Activated CD4-positive, alpha-beta T cell treated with anti-CD3 and anti-CD28 coated beads, Interleukin-2, amount 10 ng/mL, durations not matched to agents 7 days and 5 days (primary cell): ENCODE data around the gene BCAS3. TPM values are rescaled to one million over a fixed set of nuclear protein-coding genes. Genes with fewer than 3 reads are reported as not detected.
A peak's percentile ranks its signal among the peaks of the same experiment; 100 is the strongest.

ENCODE experiments used
- CTCF ChIA-PET: fragments of 350-600 bp; sonication (Branson Sonifier 250); formaldehyde crosslinking; loops from one replicate; lab custom pipeline; 2021; ENCODE audit warnings: antibody characterized with exemption; lab: Charles Lee
- POLR2A ChIA-PET: fragments of 350-600 bp; sonication (Branson Sonifier 250); formaldehyde crosslinking; loops from one replicate; lab custom pipeline; 2021; ENCODE audit warnings: antibody characterized with exemption; lab: Charles Lee
- DNase-seq: peaks from one replicate; pipeline ENCODE4 v3.0.0-alpha.2; 2020
- H3K27ac Mint-ChIP-seq: one replicate; pipeline ENCODE4 v1.8.0; 2021; ENCODE audit warnings: mild to moderate bottlenecking, moderate library complexity, mixed read lengths
- H3K27me3 Mint-ChIP-seq: one replicate; pipeline ENCODE4 v1.8.0; 2021; ENCODE audit warnings: mixed read lengths
- H3K36me3 Mint-ChIP-seq: one replicate; pipeline ENCODE4 v1.8.0; 2021; ENCODE audit warnings: low read depth, mixed read lengths
- H3K4me1 Mint-ChIP-seq: one replicate; pipeline ENCODE4 v1.8.0; 2021; ENCODE audit warnings: mixed read lengths
- H3K4me3 Mint-ChIP-seq: one replicate; pipeline ENCODE4 v1.8.0; 2021; ENCODE audit warnings: mild to moderate bottlenecking, moderate library complexity, mixed read lengths
- H3K9me3 Mint-ChIP-seq: one replicate; pipeline ENCODE4 v1.8.0; 2021; ENCODE audit warnings: mixed read lengths
- total RNA-seq, 2 experiments: library from RNA; stranded (reverse); gene quantifications; one replicate each; pipeline ENCODE4 v1.2.3, GENCODE V29; 2021

Gene BCAS3
- total RNA-seq, 2 experiments from 2014 or later, result 15.5 to 16.4 TPM

DNA sequence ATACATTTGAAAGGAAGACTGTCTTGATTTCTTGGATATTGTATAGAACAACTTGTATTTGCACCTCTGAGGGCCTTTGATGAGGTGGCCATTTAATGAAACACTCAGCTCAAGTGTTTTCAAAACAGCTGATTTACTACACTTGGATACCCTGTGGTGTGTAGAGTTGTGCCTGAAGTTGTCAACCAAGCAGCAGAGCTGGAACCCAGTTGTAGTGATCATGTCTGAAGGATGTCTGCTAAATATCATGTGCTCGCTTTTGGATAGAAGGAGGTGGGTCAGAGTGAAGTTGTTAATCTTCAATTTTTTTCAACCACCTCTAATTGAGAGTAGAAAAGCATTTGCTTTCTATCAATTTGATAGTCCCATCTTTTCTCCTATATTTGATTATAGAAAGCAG lies 546.1 kb downstream of the BCAS3 start:
- Mint-ChIP-seq H3K27me3 (peaks cover 4% of the 10 kb centered on the region), H3K27ac (peak overlapping the region; percentile 90), H3K4me3 (peak overlapping the region; percentile 58), H3K4me1 (peaks cover 54% of the 10 kb centered on the region), H3K9me3 (peaks cover 2% of the 10 kb centered on the region), H3K36me3 (peaks cover 9% of the 10 kb centered on the region)
- POLR2A ChIA-PET, result no interaction called here
- DNase-seq, result no peak
- CTCF ChIA-PET, result interaction anchor here (1.8 kb wide), 1 partner anchor 10 kb away, joined by 6 read pairs; no protein-coding TSS in a partner anchor

GRCh38 chr17:61225178-61225882 lies 547.7 kb downstream of the BCAS3 start:
- Mint-ChIP-seq H3K27ac (no peak overlapping the region), H3K4me3 (no peak overlapping the region), H3K27me3 (peaks cover 4% of the 10 kb centered on the region), H3K36me3 (peaks cover 6% of the 10 kb centered on the region), H3K4me1 (peaks cover 42% of the 10 kb centered on the region), H3K9me3 (peaks cover 2% of the 10 kb centered on the region)
- no peak for DNase-seq
- CTCF ChIA-PET, result interaction anchor here (0.6 kb wide), 1 partner anchor 15 kb away, joined by 4 read pairs; no protein-coding TSS in a partner anchor
- POLR2A ChIA-PET, result no interaction called here

DNA sequence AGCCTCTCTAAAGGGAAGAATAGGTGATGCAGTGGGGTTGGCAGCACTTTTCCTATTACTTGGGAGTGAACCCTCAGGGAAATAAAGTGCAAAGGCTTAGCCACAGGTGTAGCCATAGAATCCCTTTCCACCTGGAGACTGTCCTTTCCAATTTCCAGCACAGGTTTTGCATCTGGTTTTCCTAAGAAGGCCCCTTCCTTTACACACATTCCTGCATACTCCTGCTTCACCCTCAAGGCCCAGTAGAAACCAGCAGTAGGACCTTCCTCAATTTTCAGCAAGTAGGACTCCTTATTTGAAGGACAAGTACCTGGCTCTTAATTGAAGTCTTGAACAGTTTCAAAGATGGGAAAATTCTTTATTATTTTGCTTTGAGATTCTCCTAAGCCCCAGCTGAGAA lies 550.2 kb downstream of the BCAS3 start:
- Mint-ChIP-seq H3K9me3 (peaks cover 2% of the 10 kb centered on the region), H3K36me3 (peaks cover 6% of the 10 kb centered on the region), H3K4me3 (no peak overlapping the region), H3K4me1 (peaks cover 22% of the 10 kb centered on the region), H3K27me3 (peaks cover 4% of the 10 kb centered on the region), H3K27ac (no peak overlapping the region)
- ChIA-PET CTCF (interaction anchor here (1.5 kb wide), 1 partner anchor 87 kb away, joined by 4 read pairs; no protein-coding TSS in a partner anchor), POLR2A (no interaction called here)
- DNase-seq, result no peak

GRCh38 chr17:61230461-61230860 lies 552.8 kb downstream of the BCAS3 start:
- CTCF ChIA-PET, result interaction anchor here (0.6 to 2.4 kb wide), 2 partner anchors 15 to 205 kb away, joined by 3 to 7 read pairs; no protein-coding TSS in a partner anchor
- no peaks in the 10 kb centered on the region for H3K9me3 Mint-ChIP-seq

DNA sequence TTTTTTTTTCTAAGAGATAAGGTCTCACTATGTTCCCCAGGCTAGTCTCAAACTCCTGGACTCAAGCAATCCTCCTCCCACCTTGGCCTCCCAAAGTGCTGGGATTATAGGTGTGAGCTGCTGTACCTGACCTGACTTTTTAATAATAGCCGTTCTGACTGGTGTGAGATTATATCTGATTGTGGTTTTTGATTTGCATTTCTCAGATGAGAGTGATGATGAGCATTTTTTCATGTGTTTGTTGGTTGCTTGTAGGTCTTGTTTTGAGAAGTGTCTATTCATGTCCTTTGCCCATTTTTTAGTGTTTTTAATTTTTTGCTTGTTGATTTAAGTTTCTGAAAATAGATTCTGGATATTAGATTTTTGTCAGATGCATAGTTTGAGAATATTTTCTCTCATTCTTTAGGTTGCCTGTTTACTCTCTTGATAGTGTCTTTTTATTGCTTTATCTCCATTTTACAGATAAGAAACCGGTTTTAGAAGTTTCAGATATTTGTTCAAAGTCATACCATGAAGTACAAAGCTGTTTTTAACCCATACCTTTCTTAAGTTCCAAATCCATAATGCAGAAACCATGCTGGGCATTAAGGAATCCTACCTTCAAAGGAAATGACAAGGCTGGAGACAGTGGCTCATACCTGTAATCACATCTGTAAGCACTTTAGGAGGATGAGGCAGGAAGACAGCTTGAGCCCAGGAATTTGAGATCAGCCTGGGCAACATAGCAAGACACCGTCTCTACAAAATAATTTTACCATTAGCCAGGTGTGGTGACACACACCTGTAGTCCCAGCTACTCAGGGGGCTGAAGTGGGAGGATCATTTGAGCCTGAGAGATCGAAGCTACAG lies 553.5 kb downstream of the BCAS3 start:
- POLR2A ChIA-PET, result no interaction called here
- Mint-ChIP-seq H3K27me3 (no peaks in the 10 kb centered on the region), H3K4me1 (peaks cover 4% of the 10 kb centered on the region), H3K4me3 (no peak overlapping the region), H3K27ac (no peak overlapping the region), H3K36me3 (no peaks in the 10 kb centered on the region), H3K9me3 (no peaks in the 10 kb centered on the region)
- no peak for DNase-seq
- CTCF ChIA-PET, result interaction anchor here (0.6 to 0.7 kb wide), 3 partner anchors 10 to 832 kb away, joined by 3 read pairs; no protein-coding TSS in a partner anchor

More at GRCh38 chr17:61230461-61230860, 552.8 kb downstream of the BCAS3 start:
- DNase-seq, result no peak
- Mint-ChIP-seq H3K36me3 (no peaks in the 10 kb centered on the region), H3K27me3 (no peaks in the 10 kb centered on the region), H3K27ac (no peak overlapping the region), H3K4me1 (peaks cover 4% of the 10 kb centered on the region), H3K4me3 (no peak overlapping the region)
- POLR2A ChIA-PET, result no interaction called here

DNA sequence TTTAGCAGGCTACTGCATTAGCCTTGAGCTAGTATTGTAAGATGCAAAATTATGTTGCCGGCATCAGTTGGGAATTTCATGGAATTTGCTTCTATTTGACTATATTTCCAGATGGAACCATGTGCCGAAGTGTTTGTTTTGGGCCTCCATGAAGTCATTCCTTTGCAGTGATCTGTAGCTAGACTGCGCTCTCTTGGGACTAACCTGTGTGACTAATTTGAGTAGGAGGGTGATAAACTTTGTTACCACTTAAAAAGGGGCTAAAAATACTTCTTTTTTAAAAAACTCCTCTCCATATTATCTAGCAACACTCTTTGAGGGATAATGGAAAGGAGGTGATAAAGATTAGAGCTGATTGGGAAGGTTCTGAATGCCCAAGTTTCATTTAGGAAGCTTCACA lies 555.2 kb downstream of the BCAS3 start:
- no peak overlapping the region for H3K4me3 Mint-ChIP-seq
- H3K4me1 Mint-ChIP-seq, result peaks cover 4% of the 10 kb centered on the region
- H3K9me3 Mint-ChIP-seq, result no peaks in the 10 kb centered on the region
- H3K27ac Mint-ChIP-seq, result no peak overlapping the region
- peaks cover 2% of the 10 kb centered on the region for H3K36me3 Mint-ChIP-seq
- ChIA-PET CTCF (interaction anchor here (1.3 to 1.6 kb wide), 2 partner anchors 15 to 18 kb away, joined by 3 to 4 read pairs; no protein-coding TSS in a partner anchor), POLR2A (no interaction called here)
- DNase-seq, result no peak
- no peaks in the 10 kb centered on the region for H3K27me3 Mint-ChIP-seq

DNA sequence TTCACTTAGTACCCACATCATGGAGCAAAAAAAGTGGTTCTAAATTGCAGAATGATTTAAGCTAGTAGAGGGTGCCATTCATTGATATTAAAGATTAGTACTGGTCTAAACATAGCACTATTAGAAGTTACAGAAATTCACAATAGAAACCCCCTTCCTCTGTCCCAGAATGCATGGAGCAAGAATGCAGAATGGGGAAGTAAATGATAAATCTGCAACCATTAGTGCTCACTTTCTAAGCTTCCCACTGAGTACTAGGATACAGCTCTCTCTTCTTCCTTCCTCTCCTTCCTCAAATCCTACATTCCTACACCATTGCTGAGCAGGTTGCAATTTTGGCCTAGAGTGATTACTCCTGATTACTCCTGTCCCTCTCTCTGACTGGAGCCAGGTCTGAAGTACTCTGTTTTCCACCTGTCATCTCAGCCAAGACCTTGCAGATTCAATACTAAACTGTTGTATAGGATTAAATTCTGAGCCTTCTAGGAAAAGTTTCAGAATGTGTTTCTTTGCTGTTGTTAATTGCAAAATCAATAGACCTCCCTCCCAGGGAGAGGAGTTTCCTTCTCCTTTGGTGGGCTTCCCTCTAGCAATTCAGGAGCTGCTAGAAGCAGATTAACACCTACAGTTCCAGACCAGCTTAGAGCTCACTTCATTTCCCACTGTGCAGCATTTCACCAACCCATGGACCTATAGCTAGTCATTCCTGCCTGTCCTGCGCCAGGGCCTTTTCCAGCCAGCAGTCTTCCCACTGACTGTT lies 556.5 kb downstream of the BCAS3 start:
- no peak overlapping the region for H3K4me3 Mint-ChIP-seq
- H3K27ac Mint-ChIP-seq, result no peak overlapping the region
- no peaks in the 10 kb centered on the region for H3K9me3 Mint-ChIP-seq
- DNase-seq, result no peak
- peaks cover 11% of the 10 kb centered on the region for H3K4me1 Mint-ChIP-seq
- CTCF ChIA-PET, result interaction anchor here (1.3 to 1.6 kb wide), 2 partner anchors 16 to 19 kb away, joined by 3 to 4 read pairs; no protein-coding TSS in a partner anchor
- H3K36me3 Mint-ChIP-seq, result peaks cover 2% of the 10 kb centered on the region
- H3K27me3 Mint-ChIP-seq, result no peaks in the 10 kb centered on the region
- POLR2A ChIA-PET, result no interaction called here

DNA sequence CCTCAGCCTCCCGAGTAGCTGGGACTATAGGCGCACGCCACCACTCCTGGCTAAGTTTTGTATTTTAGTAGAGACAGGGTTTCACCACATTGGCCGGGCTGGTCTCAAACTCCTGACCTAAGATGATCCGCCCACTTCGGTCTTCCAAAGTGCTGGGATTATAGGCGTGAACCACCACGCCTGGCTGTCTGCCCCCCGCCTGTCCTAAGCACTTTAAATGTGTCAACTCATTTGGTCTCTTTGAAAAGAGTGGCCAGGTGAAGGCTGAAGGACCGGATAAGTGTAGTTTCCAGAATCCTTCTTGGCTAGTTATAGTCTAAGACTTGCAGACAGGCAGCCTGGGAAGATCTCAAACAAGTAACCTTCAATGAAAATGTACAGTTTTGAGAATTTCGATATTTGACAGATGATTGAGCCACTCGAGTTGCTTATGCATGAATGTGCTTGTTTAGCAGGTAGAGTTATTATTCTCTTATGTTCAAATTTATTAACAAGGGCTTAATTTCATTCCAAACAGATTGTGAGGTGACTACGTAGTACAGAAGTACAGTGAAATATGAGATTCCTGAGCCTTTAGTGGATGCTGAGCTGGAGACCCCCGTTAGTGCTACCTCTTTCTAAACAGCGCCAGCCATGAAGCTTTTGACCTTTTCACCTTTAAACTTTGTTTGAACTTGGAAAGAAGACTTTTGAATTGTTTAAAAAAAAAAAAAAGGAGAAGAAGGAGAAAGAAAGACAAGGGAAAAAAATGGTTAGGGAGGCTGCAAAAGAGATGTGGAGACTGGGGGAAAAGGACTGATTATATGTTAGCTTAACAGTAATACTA lies 557.6 kb downstream of the BCAS3 start:
- Mint-ChIP-seq H3K9me3 (no peaks in the 10 kb centered on the region), H3K27me3 (no peaks in the 10 kb centered on the region), H3K27ac (no peak overlapping the region), H3K4me3 (no peak overlapping the region), H3K4me1 (peaks cover 14% of the 10 kb centered on the region), H3K36me3 (peaks cover 2% of the 10 kb centered on the region)
- no peak for DNase-seq
- POLR2A ChIA-PET, result no interaction called here
- CTCF ChIA-PET, result interaction anchor here (0.5 to 0.9 kb wide), 2 partner anchors 15 to 578 kb away, joined by 3 to 4 read pairs; no protein-coding TSS in a partner anchor

DNA sequence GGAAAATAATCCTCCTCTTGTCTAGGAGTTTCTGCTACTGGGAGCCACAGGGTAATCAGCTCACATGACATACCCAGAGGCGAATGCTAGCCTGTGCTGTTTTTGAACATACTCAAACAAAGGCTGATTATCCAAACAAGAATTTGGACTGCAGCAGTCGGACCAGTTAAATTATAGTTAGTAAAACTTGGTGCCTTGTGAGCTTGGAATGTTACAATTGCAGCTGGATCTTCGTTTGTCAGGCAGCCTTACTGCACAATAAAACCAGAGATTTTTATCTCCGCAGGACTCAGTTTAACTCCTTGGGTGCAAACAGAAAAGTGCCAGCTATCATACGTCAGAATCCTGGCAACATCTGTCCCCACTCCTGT lies 558.2 kb downstream of the BCAS3 start:
- ChIA-PET POLR2A (no interaction called here), CTCF (interaction anchor here (0.5 to 0.9 kb wide), 2 partner anchors 14 to 577 kb away, joined by 3 to 4 read pairs; no protein-coding TSS in a partner anchor)
- Mint-ChIP-seq H3K4me3 (no peak overlapping the region), H3K9me3 (no peaks in the 10 kb centered on the region), H3K27me3 (no peaks in the 10 kb centered on the region), H3K4me1 (peaks cover 14% of the 10 kb centered on the region), H3K36me3 (peaks cover 2% of the 10 kb centered on the region), H3K27ac (no peak overlapping the region)
- no peak for DNase-seq

- POLR2A ChIA-PET, result no interaction called here
- DNase-seq, result no peak
- H3K27ac Mint-ChIP-seq, result no peak overlapping the region
- no peaks in the 10 kb centered on the region for H3K27me3 Mint-ChIP-seq
- H3K4me1 Mint-ChIP-seq, result peaks cover 9% of the 10 kb centered on the region
- CTCF ChIA-PET, result interaction anchor here (1.1 kb wide), 1 partner anchor 22 kb away, joined by 3 read pairs; no protein-coding TSS in a partner anchor
- H3K36me3 Mint-ChIP-seq, result peaks cover 2% of the 10 kb centered on the region
- H3K9me3 Mint-ChIP-seq, result no peaks in the 10 kb centered on the region
- no peak overlapping the region for H3K4me3 Mint-ChIP-seq
Measured at GRCh38 chr17:61237275-61237674, 559.6 kb downstream of the BCAS3 start.

DNA sequence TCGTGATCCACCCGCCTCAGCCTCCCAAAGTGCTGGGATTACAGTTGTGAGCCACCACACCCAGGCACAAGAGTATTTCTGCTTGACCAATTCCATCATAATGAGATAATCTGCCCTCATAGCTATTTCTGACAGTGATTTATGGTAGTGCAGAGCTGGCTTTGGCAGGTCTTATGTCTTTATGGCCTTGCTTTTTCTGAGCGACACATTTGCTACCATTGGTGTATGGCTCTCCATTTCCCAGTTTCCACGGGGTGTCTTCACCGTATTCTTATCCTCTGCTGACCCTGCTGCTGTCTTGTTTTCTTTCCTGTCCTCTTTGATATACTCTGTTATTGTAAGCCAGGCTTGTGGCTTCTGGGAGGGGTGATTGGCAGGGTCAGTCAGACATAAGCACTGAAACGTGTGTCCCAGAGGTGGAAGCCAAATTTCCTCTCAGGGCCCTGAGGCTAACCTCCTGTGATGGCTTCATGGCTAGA lies 560.8 kb downstream of the BCAS3 start:
- peaks cover 2% of the 10 kb centered on the region for H3K36me3 Mint-ChIP-seq
- POLR2A ChIA-PET, result interaction anchor here (0.7 kb wide), 1 partner anchor 12 kb away, joined by 3 read pairs; no protein-coding TSS in a partner anchor
- no peak overlapping the region for H3K27ac Mint-ChIP-seq
- no peak for DNase-seq
- no peak overlapping the region for H3K4me3 Mint-ChIP-seq
- H3K4me1 Mint-ChIP-seq, result peaks cover 9% of the 10 kb centered on the region
- no peaks in the 10 kb centered on the region for H3K27me3 Mint-ChIP-seq
- CTCF ChIA-PET, result interaction anchor here (1.9 kb wide), 1 partner anchor 9 kb away, joined by 5 read pairs; no protein-coding TSS in a partner anchor
- H3K9me3 Mint-ChIP-seq, result no peaks in the 10 kb centered on the region
